HTERT RPE-1 (cell line): ENCODE measurements around the gene GBA2.

Source experiments
- in situ Hi-C: fragments of 300-500 bp; cut with MboI; formaldehyde crosslinking; loops from 4 replicates; pipeline ENCODE4 v1.14.3; 2020; ENCODE audit warnings: low sequenced_read_pairs

Gene GBA2

DNA sequence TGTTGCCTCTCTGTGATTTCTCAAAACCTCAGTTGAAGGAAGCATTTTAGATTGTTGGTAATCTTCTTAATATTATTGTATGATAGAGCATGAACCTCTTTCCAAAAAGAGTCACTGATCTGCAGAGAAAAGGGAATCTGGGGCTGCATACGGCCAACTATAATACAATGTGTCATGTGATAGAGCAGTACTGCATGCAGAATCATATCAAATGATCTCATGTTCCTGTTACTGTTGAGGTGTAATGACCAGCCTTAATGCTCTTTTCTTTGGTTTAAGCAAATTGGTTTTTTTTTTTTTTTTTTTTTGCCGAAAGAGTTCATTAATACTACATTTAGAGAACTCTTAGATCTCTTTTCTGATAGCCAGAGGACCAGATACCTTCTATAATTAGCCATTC is 18.0 kb upstream of the GBA2 start:
- in situ Hi-C loops = no loop called here

GRCh38 chr9:35763803-35764202 is 14.8 kb upstream of the GBA2 start:
- in situ Hi-C loops = no loop called here

- in situ Hi-C loops = no loop called here
Observed at GRCh38 chr9:35763181-35763580, 14.2 kb upstream of the GBA2 start.

DNA sequence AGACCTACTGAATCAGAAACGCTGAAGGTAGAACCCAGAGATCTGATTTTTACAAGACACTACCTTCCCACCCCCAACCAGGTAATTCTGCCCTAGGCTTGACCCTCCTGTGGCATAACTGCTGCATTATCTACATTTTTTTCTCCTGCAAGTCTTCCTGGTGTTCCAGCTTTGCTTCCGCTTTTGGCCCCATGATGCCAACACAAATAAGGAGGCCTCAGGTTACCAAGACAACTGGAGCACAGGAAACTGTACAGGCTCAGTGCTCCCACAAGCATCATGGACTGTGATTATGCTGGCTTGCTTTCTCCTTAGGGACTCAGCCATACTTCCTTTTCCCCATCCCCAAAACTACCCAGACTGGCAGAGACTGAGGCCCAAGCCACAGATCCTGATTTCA is 11.6 kb upstream of the GBA2 start:
- in situ Hi-C loops = no loop called here

- in situ Hi-C loops = no loop called here
Observed at GRCh38 chr9:35759795-35760194, 10.8 kb upstream of the GBA2 start.

- in situ Hi-C loops = no loop called here
Observed at GRCh38 chr9:35758475-35759050, 9.5 kb upstream of the GBA2 start.

GRCh38 chr9:35757892-35758275 is 8.9 kb upstream of the GBA2 start:
- in situ Hi-C loops = no loop called here

- in situ Hi-C loops = no loop called here
Observed at GRCh38 chr9:35757226-35757891, 8.3 kb upstream of the GBA2 start.

DNA sequence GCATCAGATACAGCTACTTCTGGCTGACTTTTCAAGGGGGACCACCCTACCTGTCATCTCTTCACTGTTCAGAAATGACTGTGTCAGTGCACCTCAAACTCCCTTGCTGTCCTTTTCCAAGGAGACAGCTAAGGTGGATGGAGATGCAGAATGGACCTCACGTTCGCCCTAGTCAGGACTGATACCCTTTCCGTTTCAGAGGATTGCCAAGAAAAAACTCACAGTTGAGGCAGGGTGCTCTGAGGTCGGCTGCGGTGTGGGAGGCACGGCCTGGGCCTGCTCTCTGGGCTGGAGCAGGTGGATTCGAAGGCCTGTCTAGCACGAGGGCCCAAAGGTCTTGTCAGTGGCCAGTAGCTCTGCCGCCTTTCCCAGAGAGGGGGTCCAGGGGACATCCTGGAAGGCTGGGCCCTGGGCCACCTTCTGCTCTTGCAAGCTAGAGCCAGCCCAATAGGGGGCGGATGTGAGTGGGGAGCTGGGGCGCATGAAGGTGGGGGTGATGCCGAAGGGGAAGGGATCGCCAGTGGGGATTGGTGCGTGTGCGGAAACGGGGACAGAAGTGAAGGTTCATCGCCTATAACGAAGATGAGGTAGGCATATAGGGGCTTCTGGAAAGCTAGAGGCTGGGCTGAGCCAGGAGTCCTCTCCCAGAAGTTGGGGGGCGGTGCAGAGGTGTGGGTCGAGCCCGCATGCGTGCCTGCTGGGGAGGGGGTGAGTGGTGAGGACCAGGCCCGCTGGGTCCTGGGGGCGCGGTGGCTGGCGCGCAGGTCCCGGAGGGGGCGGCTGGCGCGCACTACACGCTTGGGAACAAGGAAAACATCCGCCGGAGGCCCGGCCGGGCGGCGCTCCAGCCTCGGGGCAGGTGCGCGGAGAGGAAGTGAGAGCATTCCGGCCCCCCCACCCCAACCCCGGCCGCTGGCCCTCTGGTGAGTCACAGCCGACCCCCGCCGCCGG is 7.5 kb upstream of the GBA2 start:
- in situ Hi-C loops = no loop called here

- in situ Hi-C loops = no loop called here
Observed at GRCh38 chr9:35755071-35755470, 6.0 kb upstream of the GBA2 start.

DNA sequence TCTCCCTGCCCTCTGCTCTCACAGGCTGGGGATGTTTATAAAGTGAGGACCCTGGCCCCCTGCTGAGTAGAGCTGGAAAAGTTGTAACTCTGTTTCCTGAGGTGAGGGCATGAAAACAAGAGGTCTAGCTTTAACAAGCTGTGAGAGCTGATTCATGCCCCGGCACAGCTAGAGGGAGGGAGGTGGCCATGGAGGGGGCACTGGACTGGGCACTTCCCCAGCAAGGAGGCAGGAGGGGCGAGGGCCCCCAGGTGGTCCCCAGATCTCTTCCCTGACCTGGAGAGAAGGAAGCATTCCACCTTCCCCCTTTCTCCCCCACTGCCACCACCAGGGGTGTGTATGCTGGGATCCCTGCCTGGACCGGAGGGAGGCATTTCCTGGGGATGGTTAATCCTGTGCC is 5.2 kb upstream of the GBA2 start, which contains the start of gene MSMP:
TSS of gene MSMP (minus strand) at position 13 of the 400 bp plus-strand sequence. CDS start 147 bp downstream, outside the sequence.
- in situ Hi-C loops = no loop called here

- in situ Hi-C loops = no loop called here
Observed at GRCh38 chr9:35753466-35753865, 4.4 kb upstream of the GBA2 start.

GRCh38 chr9:35750256-35750531 is 1.2 kb upstream of the GBA2 start:
- in situ Hi-C loops = no loop called here

DNA sequence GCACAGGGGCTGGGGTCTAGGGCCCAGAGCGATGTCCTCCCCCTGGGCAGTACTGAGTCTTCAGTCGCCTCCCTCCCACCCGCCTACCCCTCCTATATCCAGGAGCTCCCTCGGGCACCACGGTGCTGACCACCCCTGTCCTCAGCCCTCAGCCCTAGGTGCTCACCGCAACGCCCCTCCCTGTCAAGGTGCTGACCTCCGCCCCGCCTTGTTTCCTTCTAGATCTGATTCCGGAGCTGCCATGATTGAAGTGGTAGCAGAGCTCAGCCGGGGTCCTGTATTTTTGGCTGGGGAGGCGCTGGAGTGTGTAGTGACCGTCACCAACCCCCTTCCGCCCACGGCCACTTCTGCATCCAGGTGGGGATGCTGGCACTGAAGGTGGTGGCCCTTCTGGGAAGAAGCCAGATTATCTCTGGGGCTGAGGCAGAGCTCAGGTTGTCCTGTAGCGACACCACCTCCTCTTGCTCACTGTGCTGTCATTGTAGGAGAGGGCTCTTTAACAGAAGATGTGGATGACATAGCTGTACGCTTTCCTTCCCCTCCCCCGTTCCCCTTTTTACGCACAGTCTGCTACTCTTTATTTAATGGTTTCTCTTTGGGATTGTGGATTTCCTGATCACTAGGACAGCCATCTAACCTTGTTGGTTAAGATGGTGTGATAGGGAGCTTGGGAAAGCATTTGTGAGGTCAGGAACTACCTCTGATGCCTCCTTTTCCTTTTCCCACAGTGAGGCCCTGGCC is 657 bp upstream of the GBA2 start:
- in situ Hi-C loops = no loop called here

DNA sequence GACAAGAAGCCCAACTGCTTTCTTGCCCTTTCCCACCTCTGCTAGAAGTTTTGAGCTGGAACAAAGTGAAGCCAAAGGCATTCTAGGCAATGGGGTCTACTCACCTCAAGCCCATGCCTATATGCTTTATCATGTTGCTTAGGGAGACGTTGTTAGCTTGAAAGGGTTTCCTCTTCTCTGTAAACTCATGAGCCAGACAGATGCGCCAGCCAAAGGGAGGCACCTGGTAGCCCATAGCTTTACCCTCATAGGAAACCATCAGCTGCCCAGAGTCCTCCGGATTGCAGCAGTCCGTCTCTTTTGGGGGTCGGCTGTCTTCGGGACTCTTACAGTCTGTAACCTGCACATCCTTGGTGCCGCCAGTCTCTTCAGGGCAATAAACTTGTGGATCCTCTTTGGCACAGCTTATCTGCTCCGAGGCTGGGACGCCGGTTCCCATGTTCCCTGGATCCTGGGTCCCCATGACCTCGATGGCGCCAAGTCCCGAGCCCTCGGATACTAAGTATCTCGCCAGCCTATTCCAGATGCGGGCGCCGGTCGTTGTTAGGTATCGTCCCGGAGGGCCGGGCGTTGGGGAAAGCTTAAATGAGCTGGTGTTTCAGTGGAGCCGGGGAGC is 678 bp downstream of the GBA2 start:
- in situ Hi-C loops = no loop called here

- in situ Hi-C loops = no loop called here
Observed at GRCh38 chr9:35746583-35746982, 2.4 kb downstream of the GBA2 start.

- in situ Hi-C loops = no loop called here
Observed at GRCh38 chr9:35745569-35745968, 3.5 kb downstream of the GBA2 start.

GRCh38 chr9:35743880-35744518 is 5.0 kb downstream of the GBA2 start:
- in situ Hi-C loops = no loop called here

DNA sequence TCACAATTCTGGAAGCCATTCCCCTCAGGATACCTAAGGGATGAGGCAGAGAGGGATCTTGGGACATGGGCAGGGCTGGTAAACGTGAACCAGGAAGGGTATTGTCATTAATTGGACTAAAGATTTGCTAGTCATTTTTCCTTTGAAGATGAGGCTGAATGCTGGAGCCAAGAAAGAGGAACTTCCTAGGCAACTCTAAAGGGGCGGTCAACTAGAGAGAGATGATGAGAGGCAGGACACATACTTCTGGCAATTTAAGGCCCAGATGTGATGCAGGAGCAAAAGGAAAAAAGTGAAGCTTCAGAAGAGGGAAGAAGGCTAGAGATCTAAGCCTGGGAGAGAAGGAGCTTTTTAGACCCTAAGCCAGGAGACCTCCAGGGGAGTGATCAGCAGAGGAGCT is 5.6 kb downstream of the GBA2 start:
- in situ Hi-C loops = no loop called here

DNA sequence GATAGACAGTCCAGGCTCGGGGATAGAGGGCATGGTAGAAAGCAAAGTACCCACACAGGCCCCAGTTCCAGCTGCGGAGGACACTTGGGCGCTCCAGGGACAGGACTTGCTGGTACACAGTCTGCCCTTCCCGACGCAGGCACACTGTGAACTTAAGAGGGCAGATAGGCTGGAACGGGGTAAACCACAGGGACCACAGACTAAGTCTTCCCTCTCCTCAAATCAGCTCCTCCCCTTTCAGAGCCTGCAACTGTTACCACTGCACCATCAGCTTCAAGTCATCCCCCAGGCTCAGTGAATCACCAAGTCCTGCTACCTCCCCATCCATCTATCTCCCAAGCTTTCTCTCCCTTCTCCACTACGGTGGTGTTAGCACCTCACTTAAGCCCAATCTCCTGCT is 7.3 kb downstream of the GBA2 start:
- in situ Hi-C loops = no loop called here
